NCI-H1436 (cell line): ENCODE measurements around the gene INO80C.
A peak's percentile ranks its signal among the peaks of the same experiment; 100 is the strongest.

Experiments used
- DNase-seq: peaks from one replicate; lab custom pipeline; 2025; lab: John Stamatoyannopoulos, UW

The INO80C gene, protein sequence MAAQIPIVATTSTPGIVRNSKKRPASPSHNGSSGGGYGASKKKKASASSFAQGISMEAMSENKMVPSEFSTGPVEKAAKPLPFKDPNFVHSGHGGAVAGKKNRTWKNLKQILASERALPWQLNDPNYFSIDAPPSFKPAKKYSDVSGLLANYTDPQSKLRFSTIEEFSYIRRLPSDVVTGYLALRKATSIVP

DNA sequence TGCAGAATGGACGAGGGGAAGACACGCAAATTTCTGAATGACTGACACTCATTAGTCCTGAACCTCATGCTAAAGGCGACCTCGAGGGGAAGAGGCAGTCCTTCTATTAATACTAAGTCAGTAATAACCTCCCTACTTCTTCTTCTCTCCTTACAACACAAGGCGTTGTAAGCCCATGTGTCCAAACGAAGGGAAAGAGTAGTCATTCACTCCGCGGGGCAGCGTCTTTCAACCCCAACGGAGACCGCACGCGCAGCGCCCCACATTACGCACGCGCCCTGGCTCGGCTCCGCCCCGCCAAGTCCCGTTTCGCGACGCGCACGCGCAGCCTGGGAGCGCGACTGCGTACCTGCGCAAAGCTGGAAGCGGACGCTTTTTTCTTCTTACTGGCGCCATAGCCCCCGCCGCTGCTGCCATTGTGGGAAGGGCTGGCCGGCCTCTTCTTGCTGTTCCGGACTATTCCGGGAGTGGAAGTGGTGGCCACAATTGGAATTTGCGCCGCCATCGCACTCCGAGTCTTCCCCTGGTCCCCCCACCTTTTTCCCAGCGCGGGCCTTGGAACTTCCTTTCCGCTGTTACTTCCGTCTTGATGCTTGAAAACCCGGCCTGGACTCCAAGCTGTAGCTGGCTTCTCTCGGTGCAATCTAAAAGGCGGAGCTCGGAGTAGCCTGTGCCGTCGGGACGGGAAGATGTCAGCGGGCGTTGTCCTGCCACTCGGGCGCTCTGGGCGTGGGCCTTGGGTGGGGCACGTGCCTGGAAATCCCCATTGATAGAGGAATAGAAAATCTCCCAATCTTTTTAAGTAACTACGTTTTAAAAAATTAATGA lies at the start of gene INO80C:
Gene INO80C, minus strand, starts transcription at position 591 of the 828 bp plus-strand sequence. Its CDS starts 86 bp downstream, at position 505.
- peak; percentile 92 for DNase-seq

DNA sequence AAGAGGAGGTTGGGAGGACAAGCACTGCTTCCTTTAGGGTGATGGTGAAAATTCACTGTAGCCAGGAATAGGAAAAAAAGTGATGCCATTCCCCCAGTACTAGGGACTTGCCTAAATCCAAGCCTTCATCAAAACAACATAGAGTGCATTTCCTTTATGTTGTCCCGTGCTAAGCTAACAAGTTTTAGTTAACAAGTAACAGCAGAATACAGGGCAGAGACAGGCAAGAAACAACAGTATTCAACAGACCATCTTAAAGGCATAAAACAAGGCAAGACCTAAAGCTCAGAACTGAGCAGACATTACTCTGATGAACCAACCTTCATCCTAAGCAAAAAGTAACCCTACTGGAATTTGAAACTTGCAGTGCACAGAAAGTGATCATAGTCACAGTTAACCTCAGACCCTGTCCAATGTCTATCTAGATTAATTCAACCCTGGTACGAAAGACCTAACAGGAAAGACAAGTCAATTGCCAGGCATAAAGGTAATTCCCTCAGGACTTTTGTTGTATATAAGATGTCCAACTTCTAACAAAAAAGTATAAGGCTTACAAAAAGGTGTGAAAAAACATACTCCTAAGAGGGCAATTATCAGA lies 49.3 kb upstream of the INO80C start:
- no peak for DNase-seq

DNA sequence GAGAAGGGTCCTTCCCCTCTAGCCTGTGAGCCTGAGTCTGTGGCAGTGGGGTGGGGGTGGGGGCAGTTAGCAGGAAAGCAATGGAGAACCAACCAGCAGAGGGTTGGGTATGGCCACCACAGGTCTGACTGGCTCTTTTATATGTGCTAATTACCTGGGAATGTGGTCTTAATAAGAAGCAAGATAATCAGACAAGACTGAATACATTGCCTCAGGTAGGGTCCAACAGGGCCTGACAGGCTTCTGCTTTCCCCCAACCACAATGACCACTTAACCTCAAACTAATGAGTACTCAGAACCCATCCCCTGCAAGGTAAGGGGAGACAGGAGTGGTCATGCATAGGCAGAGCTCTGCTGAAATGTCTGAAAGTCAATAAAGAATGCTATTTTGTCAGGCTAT lies 44.6 kb upstream of the INO80C start:
- no peak for DNase-seq

DNA sequence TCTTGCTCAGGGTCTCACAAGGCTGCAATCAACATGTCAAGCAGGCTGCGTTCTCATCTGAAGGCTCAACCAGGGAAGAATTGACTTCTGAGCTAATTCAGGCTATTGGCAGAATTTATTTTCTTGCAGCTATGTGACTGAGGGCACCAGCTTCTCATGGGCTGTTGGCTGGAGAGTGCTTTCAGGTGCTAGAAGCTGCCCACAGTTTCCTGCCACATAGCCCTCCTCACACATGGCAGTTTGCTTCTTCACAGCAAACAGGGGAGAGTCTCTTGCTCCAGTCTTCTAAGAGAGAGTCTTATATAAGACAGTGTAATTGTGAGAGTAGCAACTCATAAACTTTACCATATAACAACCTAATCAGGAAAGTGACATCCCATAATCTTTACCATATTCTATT lies 37.5 kb upstream of the INO80C start:
- DNase-seq: no peak

DNA sequence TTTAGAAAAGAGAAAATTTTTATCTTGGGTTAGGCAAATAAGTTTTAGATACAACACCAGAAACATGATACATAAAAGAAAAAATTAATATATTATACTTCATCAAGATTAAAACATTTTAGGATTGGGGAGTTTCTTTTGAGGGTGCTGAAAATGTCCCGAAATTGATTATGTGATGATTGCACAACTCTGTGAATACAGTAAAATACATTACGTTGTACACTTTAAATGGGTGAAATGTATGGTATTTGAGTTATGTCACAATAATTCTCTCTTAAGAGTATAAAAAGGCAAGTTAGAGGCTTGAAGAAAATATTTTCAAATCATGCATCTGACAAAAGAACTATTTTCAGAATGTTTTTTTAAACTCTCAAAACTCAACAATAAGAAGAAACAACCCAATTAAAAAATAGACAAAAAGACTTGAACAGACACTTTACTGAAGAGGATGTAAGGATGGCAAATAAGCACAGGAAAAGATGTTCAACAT lies 36.2 kb upstream of the INO80C start:
- DNase-seq: no peak

DNA sequence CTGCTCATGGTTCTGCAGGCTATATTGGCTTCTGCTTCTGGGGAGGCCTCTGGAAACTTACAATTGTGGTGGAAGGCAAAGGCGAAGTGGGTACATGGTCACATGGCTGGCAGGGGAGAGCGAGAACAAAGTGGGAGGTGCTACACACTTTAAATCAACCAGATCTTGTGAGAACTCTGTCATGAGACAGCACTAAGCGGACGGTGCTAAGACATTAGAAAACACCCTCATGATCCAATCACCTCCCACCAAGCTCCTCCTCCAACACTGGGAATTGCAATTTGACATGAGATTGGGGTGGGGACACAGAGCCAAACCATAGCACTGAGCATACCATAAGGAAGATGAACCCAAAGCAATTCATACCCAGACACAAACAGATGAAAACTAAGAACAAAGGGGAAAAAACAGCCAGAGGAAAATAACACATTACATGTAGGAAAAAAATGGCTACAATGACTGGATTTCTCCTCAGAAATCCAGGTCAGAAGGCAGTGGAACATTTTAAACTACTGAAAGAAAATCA lies 31.1 kb upstream of the INO80C start:
- no peak for DNase-seq

DNA sequence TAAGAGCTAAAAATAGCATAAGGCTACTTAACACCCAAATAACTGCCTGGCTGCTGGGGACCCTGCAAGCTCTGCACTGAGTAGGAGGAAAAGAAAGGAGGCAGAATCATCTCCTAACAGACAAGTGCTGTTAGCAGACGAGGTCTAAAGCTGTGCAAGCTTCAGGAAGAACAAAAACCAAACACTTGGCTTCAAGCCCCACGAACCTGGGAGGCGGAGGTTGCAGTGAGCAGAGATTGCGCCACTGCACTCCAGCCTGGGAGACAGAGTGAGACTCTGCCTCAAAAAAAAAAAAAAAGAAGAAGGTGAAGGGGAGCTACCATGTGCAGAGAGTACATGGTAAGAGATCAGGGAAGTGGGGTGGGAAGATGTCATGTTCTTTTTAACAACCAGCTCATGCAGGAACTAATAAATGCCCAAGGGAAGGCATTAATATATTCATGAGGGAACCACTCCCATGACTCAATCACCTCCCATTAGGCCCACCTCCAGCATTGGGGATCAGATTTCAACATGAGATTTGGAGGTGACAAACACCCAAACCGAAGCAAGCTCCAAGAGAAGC lies 28.8 kb upstream of the INO80C start:
- DNase-seq: no peak

DNA sequence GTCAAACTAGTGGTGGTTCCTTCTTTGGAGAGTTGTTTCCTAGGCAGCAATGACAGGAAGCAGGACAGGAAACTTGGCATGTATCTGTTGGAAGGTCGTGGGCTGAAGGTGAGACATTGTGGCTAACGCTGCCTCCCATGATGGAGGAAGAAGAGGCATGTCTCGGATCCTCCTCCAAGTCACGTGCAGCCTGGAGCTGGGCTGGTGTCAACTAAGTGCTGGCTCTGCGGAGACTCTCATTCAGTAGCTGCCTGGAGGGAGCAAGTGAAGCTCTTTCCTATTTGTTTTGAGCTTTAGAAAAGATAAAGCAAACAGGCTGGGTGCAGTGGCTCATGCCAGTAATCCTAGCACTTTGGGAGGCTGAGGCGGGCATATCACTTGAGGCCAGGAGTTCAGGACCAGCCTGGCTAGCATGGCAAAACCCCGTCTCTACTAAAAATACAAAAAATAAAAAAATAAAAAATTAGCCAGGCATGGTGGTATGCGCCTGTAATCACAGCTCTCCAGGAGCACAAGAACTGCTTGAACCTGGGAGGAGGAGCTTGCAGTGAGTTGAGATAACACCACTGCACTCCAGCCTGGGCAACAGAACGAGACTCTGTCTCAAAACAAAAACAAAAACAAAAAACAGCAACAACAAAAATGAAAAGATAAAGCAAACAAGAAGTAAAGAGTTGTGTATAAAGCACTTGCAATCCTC lies 28.2 kb upstream of the INO80C start:
- DNase-seq: no peak

DNA sequence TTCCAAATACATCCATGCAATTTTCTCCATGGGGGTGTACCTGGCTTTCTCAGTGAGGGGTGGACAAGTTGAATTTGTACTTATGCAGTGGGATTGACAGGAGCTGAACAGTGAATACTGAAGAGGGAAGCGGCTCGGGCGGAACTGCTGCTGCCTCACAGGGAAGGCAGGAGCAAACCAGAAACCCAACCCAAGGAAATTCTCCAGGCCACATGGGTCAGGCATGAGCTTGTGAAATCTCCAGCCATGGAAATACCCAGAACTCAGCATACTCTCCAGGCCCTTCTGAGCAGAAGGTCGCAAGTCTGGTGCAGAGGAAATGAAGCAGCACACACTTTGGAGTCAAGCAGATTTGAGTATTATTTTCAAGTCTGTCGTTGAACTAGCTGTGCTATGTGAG lies 26.5 kb upstream of the INO80C start:
- no peak for DNase-seq

DNA sequence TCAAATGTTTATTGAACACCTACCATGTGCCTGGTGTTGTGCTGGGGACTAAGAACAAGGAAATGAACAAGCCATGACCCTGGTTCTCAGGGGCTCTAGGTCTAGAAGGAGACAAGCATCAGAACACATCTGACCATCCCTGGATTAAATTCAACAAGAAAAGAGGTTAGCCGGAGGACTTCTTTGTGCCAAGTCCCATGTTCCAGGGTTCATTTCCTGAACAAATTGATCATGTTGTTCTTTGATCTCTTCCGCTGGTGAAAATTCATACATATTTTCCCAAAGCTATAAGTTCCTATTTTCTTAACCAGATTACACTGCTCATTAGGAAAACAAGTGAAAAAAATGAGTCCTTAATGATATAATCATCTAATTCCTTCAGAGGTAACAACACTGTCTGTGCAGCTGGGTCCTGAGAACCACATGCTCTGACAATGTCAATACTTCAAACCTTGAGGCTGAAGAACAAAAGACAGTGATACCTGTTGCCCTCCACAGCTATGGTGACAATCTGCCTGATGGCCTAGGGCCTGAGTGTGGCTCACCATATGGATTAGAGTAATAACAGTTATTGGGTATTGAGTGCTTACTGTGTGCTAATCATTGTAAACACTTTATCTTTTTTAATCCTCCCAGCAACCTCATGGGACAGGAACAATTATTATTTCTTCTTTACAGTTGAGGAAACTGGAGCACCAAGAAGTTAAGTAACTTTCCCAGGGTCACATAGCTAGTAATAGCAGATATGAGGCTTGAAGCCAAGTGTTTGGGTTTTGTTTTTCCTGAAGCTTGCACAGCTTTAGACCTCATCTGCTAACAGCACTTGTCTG lies 24.6 kb upstream of the INO80C start:
- no peak for DNase-seq

DNA sequence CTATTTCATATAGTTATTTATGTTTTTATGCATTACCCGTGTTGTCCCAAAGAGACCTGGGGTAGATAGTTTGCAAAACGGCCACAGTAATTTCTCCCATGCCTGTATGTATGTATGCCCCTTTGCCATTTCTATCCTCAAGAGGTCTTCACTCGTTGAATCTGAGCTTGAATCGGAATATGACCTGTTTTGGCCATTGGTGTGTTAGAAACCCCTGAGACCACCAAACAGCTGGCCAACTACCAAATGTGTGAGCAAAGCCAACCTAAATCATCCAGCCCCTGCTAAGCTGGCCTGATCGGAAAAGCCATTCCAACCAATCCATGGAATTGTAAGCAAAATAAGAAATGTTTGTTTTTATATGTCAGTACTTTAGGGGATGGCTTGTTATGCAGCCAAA lies 23.4 kb upstream of the INO80C start:
- no peak for DNase-seq

DNA sequence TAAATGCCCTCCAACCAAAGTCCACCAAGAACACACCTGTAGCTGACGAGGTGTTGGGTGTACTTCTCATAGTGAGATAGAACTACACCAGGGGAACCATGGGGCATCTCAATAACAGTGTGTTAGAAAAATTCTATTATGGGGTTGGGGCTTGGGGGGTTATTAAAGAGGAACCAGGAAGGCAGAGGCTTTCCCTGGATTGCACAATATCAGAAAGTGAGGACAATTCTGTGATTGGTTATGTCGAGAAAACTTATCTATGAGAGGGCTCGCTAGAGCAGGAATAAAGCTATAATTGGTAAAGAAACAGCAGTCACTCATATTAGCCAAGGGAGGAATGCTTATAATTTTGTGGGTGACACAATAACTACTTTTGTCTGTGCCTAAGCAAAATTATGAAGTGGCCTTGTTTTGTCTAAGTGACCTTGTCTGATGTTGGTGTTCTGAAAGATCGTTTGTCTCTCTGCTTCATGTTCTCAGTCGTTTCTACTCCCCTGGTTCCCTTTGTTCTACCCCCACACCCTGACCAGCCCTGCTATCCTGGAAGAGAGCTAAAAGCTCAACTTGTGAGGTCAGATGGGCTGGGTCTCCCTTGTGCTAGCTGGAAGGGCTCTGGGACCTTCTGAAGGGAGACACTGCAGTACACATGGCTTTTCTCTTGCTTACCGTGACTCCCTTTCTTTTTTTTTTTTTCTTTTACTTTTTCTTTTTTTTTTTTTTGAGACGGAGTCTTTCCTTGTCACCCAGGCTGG lies 21.6 kb upstream of the INO80C start:
- no peak for DNase-seq

DNA sequence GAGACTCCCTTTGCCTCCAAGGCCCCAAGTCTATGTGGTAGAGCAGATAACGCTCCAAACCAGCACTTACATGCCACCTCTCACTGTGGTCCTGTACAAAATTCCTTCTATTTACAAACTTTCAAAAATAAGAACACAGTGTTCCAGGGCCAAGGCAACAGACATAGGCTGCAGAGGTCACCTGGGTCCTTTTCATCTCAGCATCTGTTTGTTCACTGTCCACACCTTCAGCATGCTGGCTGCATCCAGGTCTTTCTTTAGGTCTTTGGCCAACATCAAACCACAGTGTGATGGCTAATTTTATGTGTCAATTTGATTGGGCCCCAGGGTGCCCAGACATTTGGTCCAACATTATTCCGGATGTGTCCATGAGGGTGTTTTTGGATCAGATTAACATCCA lies 20.0 kb upstream of the INO80C start:
- DNase-seq: no peak

DNA sequence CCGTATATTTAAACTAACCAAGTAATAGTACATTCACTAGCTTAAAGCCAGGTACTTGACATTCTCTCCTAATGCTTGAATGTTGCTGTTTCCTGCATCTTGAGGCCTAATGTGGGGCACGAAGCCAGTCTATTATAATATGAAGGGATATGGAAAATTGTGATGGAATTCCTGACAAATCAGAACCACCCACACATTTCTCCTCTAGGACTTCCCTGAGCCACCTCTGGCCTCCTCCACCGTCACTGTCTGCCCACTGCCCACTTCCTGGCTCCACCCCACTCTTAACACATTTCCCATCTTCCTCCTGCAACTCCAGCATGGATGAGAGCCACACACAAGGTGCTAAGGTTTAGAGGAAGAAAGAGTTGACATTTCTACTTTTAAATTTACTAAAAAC lies 19.0 kb upstream of the INO80C start:
- no peak for DNase-seq

DNA sequence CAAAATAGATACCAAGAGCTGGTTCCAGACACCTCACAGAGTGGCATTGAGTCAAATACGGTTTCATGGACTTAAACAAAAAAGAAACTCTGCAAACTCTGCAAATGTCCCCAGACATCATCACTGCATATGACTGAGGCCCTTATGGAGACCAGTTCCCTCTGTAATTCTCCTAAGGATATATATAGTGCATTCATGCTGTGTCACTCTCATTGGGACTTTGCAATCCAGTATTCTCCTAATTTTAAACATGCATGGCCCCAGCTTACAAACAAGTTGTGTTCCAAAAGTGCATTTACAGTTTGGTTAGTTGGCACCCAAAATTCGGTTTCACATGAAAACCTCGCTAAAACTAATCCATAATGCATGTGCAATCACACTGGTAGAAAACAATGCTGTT lies 18.6 kb upstream of the INO80C start:
- DNase-seq: no peak

DNA sequence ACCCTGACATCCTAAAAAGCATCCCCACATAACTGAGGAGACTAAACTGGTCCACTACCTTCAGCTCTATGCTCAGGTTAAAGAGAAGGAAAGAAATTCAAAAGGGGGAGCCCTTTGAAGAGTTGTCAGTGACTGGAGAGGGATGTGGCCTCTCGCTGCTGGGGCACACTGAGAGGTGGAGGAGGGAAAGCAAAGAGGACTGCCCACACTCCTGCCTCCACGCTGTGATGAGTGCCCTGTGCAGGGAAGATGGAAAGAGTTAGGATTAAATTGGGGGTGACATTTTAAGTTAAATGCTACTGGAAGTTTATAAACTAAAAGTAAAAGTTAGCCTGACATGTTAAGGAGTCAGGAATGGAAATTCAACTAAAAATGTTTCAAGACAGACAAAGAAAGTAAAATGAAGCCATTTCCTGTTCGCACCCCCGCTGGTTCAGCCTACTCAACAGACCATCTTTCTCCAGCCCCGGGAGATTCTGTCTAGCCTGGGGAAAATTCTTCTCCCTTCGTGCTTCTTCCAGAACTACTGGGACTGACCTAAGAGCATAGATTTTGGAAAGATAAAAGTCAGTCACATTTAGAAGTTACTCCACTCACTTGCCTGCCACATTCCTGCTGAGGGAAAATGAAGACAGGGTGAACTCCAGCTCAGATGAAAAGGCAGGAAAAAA lies 17.8 kb upstream of the INO80C start:
- no peak for DNase-seq

DNA sequence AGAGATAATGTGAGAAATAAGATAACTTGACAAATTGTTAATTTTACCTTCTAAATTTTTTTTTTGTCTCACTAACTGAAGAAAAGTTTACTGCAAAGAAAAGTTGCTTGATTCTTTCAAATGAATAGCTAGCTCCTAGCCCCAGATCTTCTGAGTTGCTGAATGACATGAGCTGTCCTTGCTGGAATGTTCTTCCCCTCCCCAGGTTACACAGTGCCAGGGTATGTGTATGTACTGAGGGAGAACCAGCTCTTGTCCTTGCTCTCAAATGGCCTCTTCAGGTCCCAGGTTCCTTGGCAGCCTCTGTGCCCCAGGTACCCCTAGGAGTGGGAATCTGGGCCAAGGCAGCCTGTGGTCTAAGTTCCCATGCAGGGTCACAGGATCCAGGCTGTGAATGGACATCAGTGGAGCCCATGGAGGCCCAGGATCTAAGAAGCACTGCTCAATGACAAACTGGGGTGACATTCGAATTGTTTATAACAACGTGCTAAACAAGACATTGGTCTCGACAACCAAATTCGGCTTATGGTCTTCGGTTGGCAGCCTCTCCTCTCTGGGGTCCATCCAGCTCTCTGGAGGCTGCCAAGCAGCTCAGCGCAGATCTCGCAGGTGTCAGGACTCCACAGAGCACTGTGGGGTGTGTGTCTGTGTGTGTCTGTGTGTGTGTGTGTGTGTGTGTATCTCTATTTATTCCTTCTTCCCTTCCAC lies 17.1 kb upstream of the INO80C start:
- no peak for DNase-seq

DNA sequence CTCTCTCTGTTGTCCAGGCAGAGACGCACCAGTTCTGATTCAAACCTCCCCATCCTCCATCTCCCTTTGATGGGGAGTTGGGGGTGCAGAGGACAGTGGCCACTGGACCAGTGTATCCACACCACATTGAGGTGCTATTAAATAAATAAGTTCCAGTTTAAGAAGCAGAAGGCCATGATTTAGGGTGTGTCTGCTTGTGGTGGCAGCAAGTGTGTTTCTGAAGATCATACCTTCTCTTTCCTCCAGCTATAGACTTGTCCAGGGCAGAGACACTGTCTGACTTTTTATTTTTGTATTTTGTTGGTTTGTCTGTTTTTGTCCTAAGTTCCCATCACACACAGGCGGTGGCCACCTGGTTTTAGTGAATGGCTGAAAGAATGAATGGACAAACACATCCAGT lies 16.5 kb upstream of the INO80C start:
- DNase-seq: no peak
